ENCODE results near the gene GNB1.

Gene GNB1

DNA sequence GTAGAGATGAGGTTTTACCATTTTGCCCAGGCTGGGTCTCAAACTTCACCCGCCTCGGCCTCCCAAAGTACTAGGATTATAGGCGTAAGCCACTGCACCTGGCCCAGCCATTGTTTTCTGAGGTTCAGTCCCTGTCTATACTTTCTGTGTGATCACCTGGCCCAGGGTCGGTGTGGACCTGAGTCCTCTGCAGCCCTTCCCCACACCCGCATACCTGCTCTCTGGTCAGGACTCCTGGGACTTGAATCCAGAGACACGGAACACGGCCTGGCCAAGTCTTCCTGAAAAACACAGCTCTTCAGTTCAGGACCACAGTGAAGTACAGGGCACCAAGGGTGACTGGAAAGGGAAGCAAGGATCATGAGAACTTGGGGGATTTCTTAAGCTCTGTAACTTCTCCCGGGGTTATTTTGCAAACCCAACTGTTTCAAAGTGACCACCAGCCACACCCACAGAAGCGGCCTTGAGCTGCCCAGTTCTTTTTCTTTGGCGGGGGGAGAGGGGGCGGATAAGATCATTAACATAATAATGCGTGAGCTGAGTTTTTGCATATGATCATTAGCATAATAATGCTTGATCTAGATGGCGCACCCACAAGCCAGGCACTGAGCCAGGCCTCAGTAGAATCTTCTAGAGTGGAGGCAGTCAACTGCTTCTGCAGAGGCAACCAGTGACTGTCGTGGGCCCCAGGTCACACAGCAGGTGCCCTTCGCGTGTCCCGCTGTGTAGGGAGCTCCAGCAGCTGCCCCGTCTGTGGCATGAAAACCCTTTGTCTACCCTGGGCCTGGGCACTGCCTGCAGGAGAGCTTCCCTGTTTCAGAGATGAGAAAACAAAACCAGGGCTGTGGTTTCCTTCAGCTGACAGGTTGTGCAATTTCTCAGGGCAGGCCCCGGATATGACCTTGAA is 110.9 kb downstream of the GNB1 start:
- Histone ChIP-seq H3K9me3 (ENCODE audit: control insufficient read depth, low read depth, low read length) (no peaks in the 10 kb centered on the region), H3K9ac (ENCODE audit: low read length) (peak overlapping the region; percentile 51), H3K27me3 (ENCODE audit: control insufficient read depth, insufficient read depth, low read length) (no peaks in the 10 kb centered on the region), H3K4me1 (ENCODE audit: control insufficient read depth, low read depth, low read length) (peaks cover 32% of the 10 kb centered on the region), H3K36me3 (ENCODE audit: control insufficient read depth, low read depth, low read length) (peaks cover 3% of the 10 kb centered on the region), H3K27ac (ENCODE audit: low read length) (peak overlapping the region; percentile 81), H3K4me3 (ENCODE audit: low read length) (peak overlapping the region; percentile 63)

GRCh38 chr1:1779320-1779675 is 111.6 kb downstream of the GNB1 start:
- H3K9ac ChIP-seq (ENCODE audit: low read length), result peak overlapping the region; percentile 51

GRCh38 chr1:1778663-1779319 is 112.1 kb downstream of the GNB1 start:
- H3K9me3 ChIP-seq (ENCODE audit: control insufficient read depth, low read depth, low read length), result no peaks in the 10 kb centered on the region
- H3K27ac ChIP-seq (ENCODE audit: low read length), result peak overlapping the region; percentile 81
- H3K9ac ChIP-seq (ENCODE audit: low read length), result peak overlapping the region; percentile 51
- H3K27me3 ChIP-seq (ENCODE audit: control insufficient read depth, insufficient read depth, low read length), result no peaks in the 10 kb centered on the region
- peaks cover 32% of the 10 kb centered on the region for H3K4me1 ChIP-seq (ENCODE audit: control insufficient read depth, low read depth, low read length)
- H3K36me3 ChIP-seq (ENCODE audit: control insufficient read depth, low read depth, low read length), result no peaks in the 10 kb centered on the region
- H3K4me3 ChIP-seq (ENCODE audit: low read length), result peak overlapping the region; percentile 63

More at GRCh38 chr1:1779320-1779675, 111.6 kb downstream of the GNB1 start:
- peaks cover 32% of the 10 kb centered on the region for H3K4me1 ChIP-seq (ENCODE audit: control insufficient read depth, low read depth, low read length)
- no peaks in the 10 kb centered on the region for H3K36me3 ChIP-seq (ENCODE audit: control insufficient read depth, low read depth, low read length)
- no peaks in the 10 kb centered on the region for H3K9me3 ChIP-seq (ENCODE audit: control insufficient read depth, low read depth, low read length)
- H3K27ac ChIP-seq (ENCODE audit: low read length), result peak overlapping the region; percentile 81
- H3K4me3 ChIP-seq (ENCODE audit: low read length), result peak overlapping the region; percentile 63
- H3K27me3 ChIP-seq (ENCODE audit: control insufficient read depth, insufficient read depth, low read length), result no peaks in the 10 kb centered on the region

- Histone ChIP-seq H3K27ac (ENCODE audit: low read length) (peak within 1 kb of the TSS; percentile 81), H3K27me3 (ENCODE audit: control insufficient read depth, insufficient read depth, low read length) (no peaks in the 10 kb centered on the region), H3K36me3 (ENCODE audit: control insufficient read depth, low read depth, low read length) (no peaks in the 10 kb centered on the region), H3K4me1 (ENCODE audit: control insufficient read depth, low read depth, low read length) (peaks cover 28% of the 10 kb centered on the region), H3K4me3 (ENCODE audit: low read length) (peak within 1 kb of the TSS; percentile 85), H3K9me3 (ENCODE audit: control insufficient read depth, low read depth, low read length) (no peaks in the 10 kb centered on the region), H3K9ac (ENCODE audit: low read length) (peak within 1 kb of the TSS; percentile 68)
Observed at GRCh38 chr1:1777950-1778662, 112.8 kb downstream of the GNB1 start, which contains the start of gene NADK. NADK (minus strand) TSS chr1:1778470; CDS start chr1:1765406, 13,064 bp downstream.

GRCh38 chr1:1777583-1777899 is 113.3 kb downstream of the GNB1 start:
- H3K9me3 ChIP-seq (ENCODE audit: control insufficient read depth, low read depth, low read length), result no peaks in the 10 kb centered on the region
- H3K27ac ChIP-seq (ENCODE audit: low read length), result no peak overlapping the region
- H3K9ac ChIP-seq (ENCODE audit: low read length), result peak overlapping the region; percentile 68
- H3K27me3 ChIP-seq (ENCODE audit: control insufficient read depth, insufficient read depth, low read length), result no peaks in the 10 kb centered on the region
- H3K4me1 ChIP-seq (ENCODE audit: control insufficient read depth, low read depth, low read length), result peaks cover 27% of the 10 kb centered on the region
- no peaks in the 10 kb centered on the region for H3K36me3 ChIP-seq (ENCODE audit: control insufficient read depth, low read depth, low read length)
- peak overlapping the region; percentile 85 for H3K4me3 ChIP-seq (ENCODE audit: low read length)

DNA sequence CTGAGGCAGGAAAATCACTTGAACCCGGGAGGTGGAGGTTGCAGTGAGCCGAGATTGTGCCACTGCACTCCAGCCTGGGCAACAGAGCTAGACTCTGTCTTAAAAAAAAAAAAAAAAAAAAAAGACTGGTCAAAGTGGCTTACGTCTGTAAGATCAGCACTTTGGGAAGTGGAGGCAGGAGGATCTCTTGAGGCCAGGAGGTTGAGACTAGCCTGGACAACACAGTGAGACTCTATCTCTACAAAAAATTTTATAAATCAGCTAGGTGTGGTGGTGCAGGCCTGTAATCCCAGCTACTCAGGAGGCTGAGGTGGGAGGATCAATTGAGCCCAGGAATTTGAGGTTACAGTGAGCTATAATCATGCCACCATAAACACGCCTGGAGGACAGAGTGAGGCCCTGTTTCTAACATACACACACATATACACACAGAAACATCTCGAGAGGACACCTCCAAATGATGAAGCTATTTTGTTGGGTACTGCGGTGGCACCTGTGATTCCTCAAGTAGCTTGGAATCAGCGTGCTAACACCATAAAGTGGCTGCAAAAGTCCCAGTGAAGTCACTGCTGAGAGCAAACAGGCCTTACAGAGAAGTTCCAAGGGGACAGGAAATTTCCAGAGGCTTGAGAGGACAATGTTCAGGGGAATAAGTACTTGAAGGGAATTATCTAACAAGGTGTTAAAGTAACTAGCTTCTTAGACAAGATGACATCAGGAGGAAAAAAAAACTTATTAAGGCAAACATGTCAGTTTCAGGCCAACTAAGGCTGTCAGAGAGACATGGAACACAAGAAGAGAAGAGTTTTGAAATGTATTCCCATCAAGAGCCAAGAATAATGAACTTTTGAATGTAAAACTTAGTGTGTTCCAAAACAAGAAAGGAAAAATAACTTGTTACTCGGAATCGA is 114.0 kb downstream of the GNB1 start:
- Histone ChIP-seq H3K9me3 (ENCODE audit: control insufficient read depth, low read depth, low read length) (no peaks in the 10 kb centered on the region), H3K36me3 (ENCODE audit: control insufficient read depth, low read depth, low read length) (peaks cover 3% of the 10 kb centered on the region), H3K27me3 (ENCODE audit: control insufficient read depth, insufficient read depth, low read length) (no peaks in the 10 kb centered on the region), H3K4me1 (ENCODE audit: control insufficient read depth, low read depth, low read length) (peaks cover 27% of the 10 kb centered on the region), H3K9ac (ENCODE audit: low read length) (no peak overlapping the region), H3K27ac (ENCODE audit: low read length) (no peak overlapping the region), H3K4me3 (ENCODE audit: low read length) (peak overlapping the region; percentile 85)

DNA sequence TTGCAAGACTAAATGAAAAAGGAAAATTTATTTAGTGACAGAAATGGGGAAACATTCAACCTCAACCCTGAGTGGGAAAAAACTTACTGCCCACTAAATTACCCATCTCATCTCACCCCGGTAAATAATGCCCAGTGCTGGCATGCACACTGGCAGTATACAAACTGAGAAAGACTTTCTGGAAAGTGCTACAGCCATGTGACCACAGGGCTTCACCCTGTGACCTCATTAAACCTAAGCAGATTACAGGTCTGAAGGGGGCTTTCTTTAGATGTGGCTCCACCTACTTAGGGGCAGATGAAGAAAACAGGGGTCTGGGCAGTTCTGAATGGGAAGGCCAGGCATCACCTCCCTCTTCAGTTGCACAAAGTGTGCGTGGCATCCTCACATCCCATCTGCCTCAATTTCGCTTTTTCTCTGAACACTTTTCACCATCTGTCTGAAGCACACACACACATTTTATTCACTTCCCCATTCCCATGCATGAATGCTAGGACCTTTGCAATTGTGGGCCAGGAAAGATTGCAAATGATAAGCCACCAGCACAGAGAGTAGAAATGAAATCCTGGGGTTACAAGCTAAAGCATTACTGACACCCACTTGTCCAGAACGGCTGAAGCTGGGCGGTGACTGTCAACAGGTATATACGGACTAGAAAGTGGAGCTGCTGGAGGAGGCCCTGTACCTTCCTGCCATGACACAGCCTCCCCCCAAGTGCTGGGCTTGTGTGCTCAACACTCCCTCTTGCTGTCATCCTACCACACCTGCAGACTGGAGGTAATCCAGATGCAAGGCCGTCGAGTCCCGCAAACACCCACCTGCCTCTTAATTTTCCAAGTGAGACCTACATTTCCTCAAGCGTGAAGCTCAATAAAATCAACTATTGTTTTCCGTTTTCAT is 115.3 kb downstream of the GNB1 start:
- Histone ChIP-seq H3K36me3 (ENCODE audit: control insufficient read depth, low read depth, low read length) (peaks cover 3% of the 10 kb centered on the region), H3K9me3 (ENCODE audit: control insufficient read depth, low read depth, low read length) (no peaks in the 10 kb centered on the region), H3K4me1 (ENCODE audit: control insufficient read depth, low read depth, low read length) (peaks cover 14% of the 10 kb centered on the region), H3K4me3 (ENCODE audit: low read length) (no peak overlapping the region), H3K27me3 (ENCODE audit: control insufficient read depth, insufficient read depth, low read length) (no peaks in the 10 kb centered on the region), H3K27ac (ENCODE audit: low read length) (no peak overlapping the region), H3K9ac (ENCODE audit: low read length) (no peak overlapping the region)

- Histone ChIP-seq H3K36me3 (ENCODE audit: control insufficient read depth, low read depth, low read length) (peaks cover 3% of the 10 kb centered on the region), H3K9ac (ENCODE audit: low read length) (no peak overlapping the region), H3K27me3 (ENCODE audit: control insufficient read depth, insufficient read depth, low read length) (no peaks in the 10 kb centered on the region), H3K4me3 (ENCODE audit: low read length) (no peak overlapping the region), H3K27ac (ENCODE audit: low read length) (no peak overlapping the region), H3K9me3 (ENCODE audit: control insufficient read depth, low read depth, low read length) (no peaks in the 10 kb centered on the region), H3K4me1 (ENCODE audit: control insufficient read depth, low read depth, low read length) (peaks cover 3% of the 10 kb centered on the region)
Observed at GRCh38 chr1:1773874-1774273, 117.0 kb downstream of the GNB1 start.

- H3K4me1 ChIP-seq (ENCODE audit: control insufficient read depth, low read depth, low read length), result no peaks in the 10 kb centered on the region
- H3K27ac ChIP-seq (ENCODE audit: low read length), result no peak overlapping the region
- no peak overlapping the region for H3K9ac ChIP-seq (ENCODE audit: low read length)
- no peaks in the 10 kb centered on the region for H3K27me3 ChIP-seq (ENCODE audit: control insufficient read depth, insufficient read depth, low read length)
- H3K9me3 ChIP-seq (ENCODE audit: control insufficient read depth, low read depth, low read length), result no peaks in the 10 kb centered on the region
- peaks cover 11% of the 10 kb centered on the region for H3K36me3 ChIP-seq (ENCODE audit: control insufficient read depth, low read depth, low read length)
- no peak overlapping the region for H3K4me3 ChIP-seq (ENCODE audit: low read length)
Observed at GRCh38 chr1:1771096-1771495, 119.8 kb downstream of the GNB1 start.

- no peaks in the 10 kb centered on the region for H3K4me1 ChIP-seq (ENCODE audit: control insufficient read depth, low read depth, low read length)
- no peaks in the 10 kb centered on the region for H3K9me3 ChIP-seq (ENCODE audit: control insufficient read depth, low read depth, low read length)
- no peak overlapping the region for H3K4me3 ChIP-seq (ENCODE audit: low read length)
- H3K36me3 ChIP-seq (ENCODE audit: control insufficient read depth, low read depth, low read length), result peaks cover 11% of the 10 kb centered on the region
- H3K9ac ChIP-seq (ENCODE audit: low read length), result no peak overlapping the region
- H3K27me3 ChIP-seq (ENCODE audit: control insufficient read depth, insufficient read depth, low read length), result no peaks in the 10 kb centered on the region
- H3K27ac ChIP-seq (ENCODE audit: low read length), result no peak overlapping the region
Observed at GRCh38 chr1:1770102-1770501, 120.8 kb downstream of the GNB1 start.

Measured in iPS-18a (cell line).